Measurements from ENCODE around the gene ZBTB32.

The ZBTB32 gene

GRCh38 chr19:35744430-35745327 is 40.3 kb downstream of the ZBTB32 start:
- H3K27ac ChIP-seq, result peak overlapping the region; percentile 97
- TF ChIP-seq CTCF (conservative IDR thresholded peaks at IDR 0.05), result peak; percentile 65

GRCh38 chr19:35745328-35746086 is 41.1 kb downstream of the ZBTB32 start, which contains the start of the genes PSENEN and U2AF1L4:
PSENEN (plus strand) TSS chr19:35745651; CDS start chr19:35745931, 280 bp downstream.
U2AF1L4 (minus strand) TSS chr19:35745418; CDS start chr19:35745391, 27 bp downstream.
- no peak for TF ChIP-seq CTCF (conservative IDR thresholded peaks at IDR 0.05)

GRCh38 chr19:35746087-35746462 is 41.7 kb downstream of the ZBTB32 start:
- peak overlapping the region; percentile 97 for H3K27ac ChIP-seq
- no peak for TF ChIP-seq CTCF (conservative IDR thresholded peaks at IDR 0.05)

More at GRCh38 chr19:35745328-35746086, 41.1 kb downstream of the ZBTB32 start, which contains the start of the genes PSENEN and U2AF1L4:
- peak within 1 kb of the TSS; percentile 97 for H3K27ac ChIP-seq

GRCh38 chr19:35746531-35746930 is 42.2 kb downstream of the ZBTB32 start:
- peak overlapping the region; percentile 97; the same call in 1 of the 2 replicates for H3K27ac ChIP-seq
- TF ChIP-seq CTCF (conservative IDR thresholded peaks at IDR 0.05), result no peak

GRCh38 chr19:35748106-35749020 is 44.0 kb downstream of the ZBTB32 start, which contains the start of gene LIN37:
LIN37 (plus strand) TSS chr19:35748576; CDS start chr19:35748725, 149 bp downstream.
- TF ChIP-seq CTCF (conservative IDR thresholded peaks at IDR 0.05), result no peak
- peak within 1 kb of the TSS; percentile 72; the same call in 1 of the 2 replicates for H3K27ac ChIP-seq

- peak overlapping the region; percentile 72; the same call in 1 of the 2 replicates for H3K27ac ChIP-seq
Measured at GRCh38 chr19:35750167-35750566, 45.8 kb downstream of the ZBTB32 start.

More at GRCh38 chr19:35750167-35750566, 45.8 kb downstream of the ZBTB32 start:
- TF ChIP-seq CTCF (conservative IDR thresholded peaks at IDR 0.05), result no peak
